ENCODE data around the gene SPI1. TPM values are rescaled to one million over a fixed set of nuclear protein-coding genes. Genes with fewer than 3 reads are reported as not detected.

SPI1 gene
- total RNA-seq, 1 donor from 2014 or later, result not detected

GRCh38 chr11:47361419-47361818 is 16.9 kb downstream of the SPI1 start:
- Histone ChIP-seq H3K79me2 (ENCODE audit: insufficient read depth, low read length) (no peaks in the 10 kb centered on the region), H2AFZ (ENCODE audit: low read depth, low read length) (no peak overlapping the region), H3K9ac (ENCODE audit: low read length) (no peak overlapping the region), H3K9me3 (ENCODE audit: insufficient read depth, low read depth, low read length) (no peaks in the 10 kb centered on the region), H3K4me3 (ENCODE audit: insufficient read depth, low read depth, low read length) (no peak overlapping the region), H3K36me3 (ENCODE audit: insufficient read depth, low read length) (no peaks in the 10 kb centered on the region), H3K4me2 (ENCODE audit: low read length) (no peak overlapping the region), H3K27me3 (ENCODE audit: insufficient read depth, low read length) (peaks cover 4% of the 10 kb centered on the region), H4K20me1 (ENCODE audit: insufficient read depth, low read length) (no peaks in the 10 kb centered on the region), H3K4me1 (ENCODE audit: insufficient read depth, low read length) (no peaks in the 10 kb centered on the region), H3K27ac (ENCODE audit: low read depth, low read length) (no peak overlapping the region)
- no peaks in the 10 kb centered on the region for H3K36me3 Mint-ChIP-seq (ENCODE audit: low read depth, unreplicated experiment)
- FAIRE-seq (no peak), DNase-seq (ENCODE audit: low read depth) (no peak)
- no peak overlapping the region for H3K4me3 Mint-ChIP-seq (ENCODE audit: unreplicated experiment)
- no peak overlapping the region for H3K27ac Mint-ChIP-seq (ENCODE audit: unreplicated experiment)
- H3K9me3 Mint-ChIP-seq (ENCODE audit: unreplicated experiment), result no peaks in the 10 kb centered on the region
- peaks cover 2% of the 10 kb centered on the region for H3K4me1 Mint-ChIP-seq (ENCODE audit: low read depth, unreplicated experiment)
- TF ChIP-seq CTCF (IDR thresholded peaks at IDR 0.05; ENCODE audit: insufficient read depth, low read depth, low read length), result no peak
- H3K27me3 Mint-ChIP-seq (ENCODE audit: low read depth, unreplicated experiment), result peaks cover 6% of the 10 kb centered on the region

GRCh38 chr11:47360341-47360740 is 18.0 kb downstream of the SPI1 start:
- DNase-seq (ENCODE audit: low read depth), result no peak
- no peak overlapping the region for H3K9ac ChIP-seq (ENCODE audit: low read length)
- no peak overlapping the region for H3K27ac ChIP-seq (ENCODE audit: low read depth, low read length)
- H2AFZ ChIP-seq (ENCODE audit: low read depth, low read length), result no peak overlapping the region
- H3K36me3 Mint-ChIP-seq (ENCODE audit: low read depth, unreplicated experiment), result no peaks in the 10 kb centered on the region
- no peaks in the 10 kb centered on the region for H3K27me3 Mint-ChIP-seq (ENCODE audit: low read depth, unreplicated experiment)
- no peaks in the 10 kb centered on the region for H3K4me1 ChIP-seq (ENCODE audit: insufficient read depth, low read length)
- H3K9me3 Mint-ChIP-seq (ENCODE audit: unreplicated experiment), result no peaks in the 10 kb centered on the region
- H4K20me1 ChIP-seq (ENCODE audit: insufficient read depth, low read length), result no peaks in the 10 kb centered on the region
- peaks cover 2% of the 10 kb centered on the region for H3K4me1 Mint-ChIP-seq (ENCODE audit: low read depth, unreplicated experiment)
- H3K4me3 Mint-ChIP-seq (ENCODE audit: unreplicated experiment), result no peak overlapping the region
- H3K27me3 ChIP-seq (ENCODE audit: insufficient read depth, low read length), result no peaks in the 10 kb centered on the region
- H3K9me3 ChIP-seq (ENCODE audit: insufficient read depth, low read depth, low read length), result no peaks in the 10 kb centered on the region
- FAIRE-seq, result no peak
- no peaks in the 10 kb centered on the region for H3K36me3 ChIP-seq (ENCODE audit: insufficient read depth, low read length)
- H3K79me2 ChIP-seq (ENCODE audit: insufficient read depth, low read length), result no peaks in the 10 kb centered on the region
- no peak overlapping the region for H3K4me3 ChIP-seq (ENCODE audit: insufficient read depth, low read depth, low read length)
- no peak for TF ChIP-seq CTCF (IDR thresholded peaks at IDR 0.05; ENCODE audit: insufficient read depth, low read depth, low read length)
- no peak for TF ChIP-seq EZH2 (IDR thresholded peaks at IDR 0.05; ENCODE audit: insufficient read depth, low read length)
- H3K27ac Mint-ChIP-seq (ENCODE audit: unreplicated experiment), result no peak overlapping the region
- H3K4me2 ChIP-seq (ENCODE audit: low read length), result no peak overlapping the region

GRCh38 chr11:47359586-47359985 is 18.8 kb downstream of the SPI1 start:
- no peaks in the 10 kb centered on the region for H4K20me1 ChIP-seq (ENCODE audit: insufficient read depth, low read length)
- H3K9me3 ChIP-seq (ENCODE audit: insufficient read depth, low read depth, low read length), result no peaks in the 10 kb centered on the region
- FAIRE-seq (no peak), DNase-seq (ENCODE audit: low read depth) (no peak)
- H3K27me3 ChIP-seq (ENCODE audit: insufficient read depth, low read length), result no peaks in the 10 kb centered on the region
- no peaks in the 10 kb centered on the region for H3K9me3 Mint-ChIP-seq (ENCODE audit: unreplicated experiment)
- no peaks in the 10 kb centered on the region for H3K27me3 Mint-ChIP-seq (ENCODE audit: low read depth, unreplicated experiment)
- H3K36me3 ChIP-seq (ENCODE audit: insufficient read depth, low read length), result no peaks in the 10 kb centered on the region
- H3K9ac ChIP-seq (ENCODE audit: low read length), result no peak overlapping the region
- H2AFZ ChIP-seq (ENCODE audit: low read depth, low read length), result no peak overlapping the region
- no peaks in the 10 kb centered on the region for H3K79me2 ChIP-seq (ENCODE audit: insufficient read depth, low read length)
- H3K4me2 ChIP-seq (ENCODE audit: low read length), result no peak overlapping the region
- no peaks in the 10 kb centered on the region for H3K36me3 Mint-ChIP-seq (ENCODE audit: low read depth, unreplicated experiment)
- TF ChIP-seq CTCF (IDR thresholded peaks at IDR 0.05; ENCODE audit: insufficient read depth, low read depth, low read length) (no peak), EZH2 (IDR thresholded peaks at IDR 0.05; ENCODE audit: insufficient read depth, low read length) (no peak)
- H3K4me3 Mint-ChIP-seq (ENCODE audit: unreplicated experiment), result no peak overlapping the region
- no peak overlapping the region for H3K27ac ChIP-seq (ENCODE audit: low read depth, low read length)
- H3K4me3 ChIP-seq (ENCODE audit: insufficient read depth, low read depth, low read length), result no peak overlapping the region
- no peaks in the 10 kb centered on the region for H3K4me1 ChIP-seq (ENCODE audit: insufficient read depth, low read length)
- no peak overlapping the region for H3K27ac Mint-ChIP-seq (ENCODE audit: unreplicated experiment)
- peaks cover 2% of the 10 kb centered on the region for H3K4me1 Mint-ChIP-seq (ENCODE audit: low read depth, unreplicated experiment)

Measured in astrocyte (in vitro differentiated cells and primary cell).